OCI-LY1 (cell line): ENCODE results near the gene MIEN1.

Source experiments
- EZH2 ChIP-seq: fragments of 200-600 bp; sonication (generic), shearing (Covaris generic); IDR thresholded peaks from 2 replicates; pipeline ENCODE4 v1.8.0; 2017; ENCODE audit warnings: borderline replicate concordance, mixed run types, mild to moderate bottlenecking, antibody characterized with exemption, low read length, moderate library complexity, mixed read lengths
- TF ChIP-seq, protein P1 (sequence below): fragments of 200-600 bp; sonication (generic), shearing (Covaris generic); IDR thresholded peaks from 2 replicates; pipeline ENCODE4 v1.5.1; 2017; ENCODE audit warnings: mild to moderate bottlenecking, antibody characterized with exemption, low read length, moderate library complexity, mixed read lengths

- TF ChIP-seq, protein P1, sequence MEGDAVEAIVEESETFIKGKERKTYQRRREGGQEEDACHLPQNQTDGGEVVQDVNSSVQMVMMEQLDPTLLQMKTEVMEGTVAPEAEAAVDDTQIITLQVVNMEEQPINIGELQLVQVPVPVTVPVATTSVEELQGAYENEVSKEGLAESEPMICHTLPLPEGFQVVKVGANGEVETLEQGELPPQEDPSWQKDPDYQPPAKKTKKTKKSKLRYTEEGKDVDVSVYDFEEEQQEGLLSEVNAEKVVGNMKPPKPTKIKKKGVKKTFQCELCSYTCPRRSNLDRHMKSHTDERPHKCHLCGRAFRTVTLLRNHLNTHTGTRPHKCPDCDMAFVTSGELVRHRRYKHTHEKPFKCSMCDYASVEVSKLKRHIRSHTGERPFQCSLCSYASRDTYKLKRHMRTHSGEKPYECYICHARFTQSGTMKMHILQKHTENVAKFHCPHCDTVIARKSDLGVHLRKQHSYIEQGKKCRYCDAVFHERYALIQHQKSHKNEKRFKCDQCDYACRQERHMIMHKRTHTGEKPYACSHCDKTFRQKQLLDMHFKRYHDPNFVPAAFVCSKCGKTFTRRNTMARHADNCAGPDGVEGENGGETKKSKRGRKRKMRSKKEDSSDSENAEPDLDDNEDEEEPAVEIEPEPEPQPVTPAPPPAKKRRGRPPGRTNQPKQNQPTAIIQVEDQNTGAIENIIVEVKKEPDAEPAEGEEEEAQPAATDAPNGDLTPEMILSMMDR: no peak
- no peak for TF ChIP-seq EZH2
These were observed 35.4 kb upstream of the MIEN1 start for GRCh38 chr17:39765766-39766165.
